ENCODE measurements around the gene ZNF429.
A peak's percentile ranks its signal among the peaks of the same experiment; 100 is the strongest.

- TF ChIP-seq CTCF (IDR thresholded peaks at IDR 0.05) (peak in 5 of 7 experiments; percentile 54 to 75 (median 59)), POLR2A (IDR thresholded peaks at IDR 0.05) (no peak)
Observed at GRCh38 chr19:21483589-21484170, 21.7 kb upstream of the ZNF429 start.
